GM06990 (cell line): ENCODE measurements around the gene TUBA4B.

ENCODE experiments used
- DNase-seq: peaks from one replicate; pipeline ENCODE4 v3.0.0-alpha.2; 2011; ENCODE audit not compliant: insufficient read length; ENCODE audit errors: extremely low read depth
- H3K27me3 ChIP-seq: replicated peaks from 2 replicates; pipeline ENCODE4 v1.6.0; 2011; ENCODE audit warnings: low read length; ENCODE audit not compliant: control insufficient read depth, insufficient read depth
- H3K36me3 ChIP-seq: 2 replicates; pipeline ENCODE4 v1.5.1; 2011; ENCODE audit warnings: low read length; ENCODE audit not compliant: control insufficient read depth, insufficient read depth
- H3K4me3 ChIP-seq: replicated peaks from 2 replicates; pipeline ENCODE4 v1.5.1; 2011; ENCODE audit warnings: low read depth, mild to moderate bottlenecking, control low read depth, low read length
- TF ChIP-seq, protein P1 (sequence below): IDR thresholded peaks from 2 replicates; pipeline ENCODE4 v1.5.1; 2011; ENCODE audit warnings: low read length, control low read depth, mild to moderate bottlenecking, inconsistent platforms; ENCODE audit not compliant: insufficient read depth, poor library complexity, severe bottlenecking

Gene TUBA4B

DNA sequence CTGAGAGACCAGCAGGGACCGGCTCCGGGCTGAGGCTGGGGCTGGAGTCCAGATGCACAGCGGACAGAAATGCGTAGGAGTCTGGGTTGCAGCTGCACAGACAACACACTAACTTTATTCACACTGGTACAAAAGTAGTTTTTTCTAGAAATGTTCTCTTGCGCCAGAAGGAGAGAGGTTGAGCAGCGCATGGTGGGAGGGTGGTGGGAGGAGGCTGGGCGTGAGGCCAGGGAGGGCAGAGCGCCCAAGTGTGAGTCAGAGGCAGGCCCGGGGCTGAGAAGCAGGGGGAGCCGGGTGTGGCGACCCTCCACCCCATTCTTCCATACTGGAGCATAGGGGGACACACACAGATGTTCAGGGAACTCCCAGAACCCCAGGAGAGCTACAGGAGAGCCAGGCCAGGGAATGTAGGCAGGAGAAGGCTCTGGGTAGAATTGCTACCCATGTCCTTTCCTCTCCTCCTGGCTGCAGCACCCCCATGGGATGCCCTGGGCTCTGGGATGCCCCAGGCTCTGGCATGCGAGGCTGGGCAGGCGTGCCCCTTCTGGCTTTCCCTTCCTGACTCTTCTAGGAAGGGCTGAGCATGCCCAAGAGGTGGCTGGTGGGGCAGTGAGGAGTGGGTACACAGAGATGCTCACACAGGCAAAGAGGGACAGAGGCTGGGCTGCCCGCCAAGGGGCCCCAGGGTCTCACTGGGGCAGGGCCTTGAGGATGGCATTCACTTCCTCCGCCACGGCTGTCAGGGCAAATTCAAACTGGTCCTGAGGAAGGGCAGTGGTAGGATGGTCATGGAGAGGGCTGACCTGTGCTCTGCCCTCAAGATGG, 36.7 kb downstream of the TUBA4B start:
- no peak for DNase-seq

DNA sequence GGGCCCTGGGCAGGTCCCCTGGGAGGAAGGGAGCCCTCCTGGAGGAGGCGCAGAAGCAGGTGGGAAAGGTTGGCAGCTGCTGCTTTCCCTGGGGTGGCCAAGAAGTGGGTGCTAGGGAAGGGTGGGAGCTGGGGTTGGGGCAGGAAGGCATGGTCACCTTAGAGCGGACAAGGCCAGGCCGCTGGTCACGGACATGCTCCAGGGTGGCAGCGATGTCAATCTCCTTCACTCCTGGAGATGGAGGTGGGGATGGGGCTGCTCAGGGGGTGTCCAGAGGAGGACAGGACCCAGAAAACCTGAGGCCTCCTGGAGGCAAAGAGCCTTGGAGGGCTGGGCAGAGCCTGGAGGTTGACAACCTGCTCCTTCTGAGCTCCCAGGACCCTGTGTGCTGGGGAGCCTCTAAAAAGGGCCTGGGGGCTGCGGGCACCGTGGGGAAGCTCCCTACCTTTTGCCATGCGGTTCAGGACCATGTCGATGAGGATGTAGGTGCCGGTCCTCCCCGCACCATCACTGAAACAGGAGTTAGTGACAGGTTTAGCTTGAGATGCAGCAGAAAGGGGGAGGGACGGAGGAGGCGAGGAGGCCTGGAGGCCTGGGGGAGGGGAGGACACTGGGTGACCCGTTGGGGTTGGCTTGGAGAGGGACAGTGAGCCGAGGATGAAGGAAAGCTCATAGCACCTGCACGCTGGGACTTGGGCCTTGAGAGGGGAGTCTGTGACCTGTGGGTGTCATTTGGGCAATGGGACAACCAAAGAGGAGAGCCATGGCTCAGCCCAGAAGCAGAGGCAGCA, 37.5 kb downstream of the TUBA4B start:
- DNase-seq, result no peak
- H3K4me3 ChIP-seq, result no peak overlapping the region
- peaks cover 2% of the 10 kb centered on the region for H3K36me3 ChIP-seq
- TF ChIP-seq, protein P1, sequence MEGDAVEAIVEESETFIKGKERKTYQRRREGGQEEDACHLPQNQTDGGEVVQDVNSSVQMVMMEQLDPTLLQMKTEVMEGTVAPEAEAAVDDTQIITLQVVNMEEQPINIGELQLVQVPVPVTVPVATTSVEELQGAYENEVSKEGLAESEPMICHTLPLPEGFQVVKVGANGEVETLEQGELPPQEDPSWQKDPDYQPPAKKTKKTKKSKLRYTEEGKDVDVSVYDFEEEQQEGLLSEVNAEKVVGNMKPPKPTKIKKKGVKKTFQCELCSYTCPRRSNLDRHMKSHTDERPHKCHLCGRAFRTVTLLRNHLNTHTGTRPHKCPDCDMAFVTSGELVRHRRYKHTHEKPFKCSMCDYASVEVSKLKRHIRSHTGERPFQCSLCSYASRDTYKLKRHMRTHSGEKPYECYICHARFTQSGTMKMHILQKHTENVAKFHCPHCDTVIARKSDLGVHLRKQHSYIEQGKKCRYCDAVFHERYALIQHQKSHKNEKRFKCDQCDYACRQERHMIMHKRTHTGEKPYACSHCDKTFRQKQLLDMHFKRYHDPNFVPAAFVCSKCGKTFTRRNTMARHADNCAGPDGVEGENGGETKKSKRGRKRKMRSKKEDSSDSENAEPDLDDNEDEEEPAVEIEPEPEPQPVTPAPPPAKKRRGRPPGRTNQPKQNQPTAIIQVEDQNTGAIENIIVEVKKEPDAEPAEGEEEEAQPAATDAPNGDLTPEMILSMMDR, result no peak
- H3K27me3 ChIP-seq, result no peaks in the 10 kb centered on the region

More for the DNA sequence above, 36.7 kb downstream of the TUBA4B start:
- Histone ChIP-seq H3K27me3 (no peaks in the 10 kb centered on the region), H3K36me3 (peaks cover 8% of the 10 kb centered on the region), H3K4me3 (no peak overlapping the region)
- TF ChIP-seq, protein P1, result no peak

GRCh38 chr2:219291394-219291793, 38.4 kb downstream of the TUBA4B start:
- TF ChIP-seq, protein P1, result no peak
- Histone ChIP-seq H3K4me3 (no peak overlapping the region), H3K36me3 (no peaks in the 10 kb centered on the region; the same call in 1 of the 2 replicates), H3K27me3 (no peaks in the 10 kb centered on the region)
- DNase-seq, result no peak

DNA sequence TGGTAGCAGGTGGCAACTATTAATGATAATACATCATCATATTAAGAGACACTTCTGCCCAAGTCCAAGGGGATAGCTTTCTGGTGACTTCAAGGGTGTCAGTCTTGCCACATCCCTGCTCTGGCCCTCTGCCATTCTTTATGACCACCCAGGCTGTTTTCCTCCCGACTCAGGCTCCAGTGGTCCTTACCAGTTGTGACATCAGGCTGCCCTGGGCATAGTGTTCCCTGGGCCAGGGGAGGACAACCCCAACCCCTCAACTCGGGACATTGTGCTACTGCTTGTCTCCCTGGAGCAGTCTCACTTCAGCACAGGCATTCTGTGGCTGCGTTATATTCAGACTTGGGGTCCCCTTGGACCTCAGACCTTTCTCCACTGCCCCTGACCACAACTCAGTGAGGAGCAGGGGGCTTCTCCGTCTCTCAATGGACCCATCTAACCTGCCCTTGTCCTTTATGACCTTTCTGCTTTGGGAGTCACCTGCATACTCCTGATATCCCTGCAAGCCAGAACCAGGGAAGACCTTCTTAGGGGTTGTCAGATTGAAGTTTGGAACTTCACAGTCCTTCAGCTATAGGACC, 39.0 kb downstream of the TUBA4B start:
- Histone ChIP-seq H3K4me3 (no peak overlapping the region), H3K27me3 (no peaks in the 10 kb centered on the region), H3K36me3 (no peaks in the 10 kb centered on the region)
- DNase-seq, result no peak
- TF ChIP-seq, protein P1, result no peak

- Histone ChIP-seq H3K27me3 (no peaks in the 10 kb centered on the region), H3K4me3 (no peak overlapping the region), H3K36me3 (no peaks in the 10 kb centered on the region)
- TF ChIP-seq, protein P1, result no peak
- DNase-seq, result no peak
Measured at GRCh38 chr2:219292616-219293015, 39.6 kb downstream of the TUBA4B start.
